ENCODE measurements around the gene NEK6. TPM values are rescaled to one million over a fixed set of nuclear protein-coding genes. Genes with fewer than 3 reads are reported as not detected.

The NEK6 gene
- total RNA-seq, 1 experiment from 2014 or later = 21.1 TPM

DNA sequence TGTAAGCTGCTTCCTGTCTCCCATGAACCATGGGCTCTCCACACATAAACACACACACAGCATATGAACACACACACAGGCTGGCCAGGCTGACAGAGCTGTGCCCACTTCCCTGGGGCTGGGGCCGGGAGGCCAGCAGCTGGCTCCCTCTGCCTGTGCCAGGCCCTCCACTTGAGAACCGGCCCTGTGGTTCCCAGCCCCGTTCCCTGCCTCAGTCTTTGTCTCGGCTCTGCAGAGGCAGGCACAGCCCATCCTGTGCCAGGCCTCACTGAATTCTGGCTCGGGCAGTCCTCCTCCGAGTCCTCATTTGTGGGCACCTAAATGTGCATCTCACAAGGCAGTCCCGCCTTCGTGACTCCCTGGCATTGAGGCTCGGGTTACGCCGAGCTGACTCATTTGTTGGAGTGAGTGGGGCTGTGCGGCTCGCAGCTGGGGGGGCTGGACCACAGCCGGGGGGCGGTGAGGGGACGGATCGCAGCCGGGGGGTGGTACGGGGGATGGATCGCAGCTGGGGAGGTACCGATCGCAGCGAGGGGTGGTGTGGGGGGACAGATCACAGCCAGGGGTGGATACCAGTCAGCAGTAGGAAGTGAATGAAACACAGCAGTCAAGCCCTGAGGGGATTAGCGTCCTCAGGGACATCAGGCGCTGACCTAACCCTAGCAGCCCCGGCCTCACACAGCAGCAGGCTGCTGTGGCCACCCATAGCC is 85.2 kb downstream of the NEK6 start:
- H3K4me2 ChIP-seq (ENCODE audit: low read length) = peak overlapping the region; percentile 70
- peaks cover 4% of the 10 kb centered on the region for H3F3A ChIP-seq (ENCODE audit: low read length, unreplicated experiment)
- peak overlapping the region; percentile 48; the same call in 1 of the 2 replicates for H2AFZ ChIP-seq (ENCODE audit: low read length)
- H3K4me1 ChIP-seq (ENCODE audit: insufficient read depth, low read length) = peaks cover 17% of the 10 kb centered on the region
- ChIA-PET POLR2A (ENCODE audit: unreplicated experiment) (no interaction called here), CTCF (no interaction called here)
- no peaks in the 10 kb centered on the region for H4K20me1 ChIP-seq (ENCODE audit: low read length)
- peak overlapping the region; percentile 79 for H3K27ac ChIP-seq (ENCODE audit: low read length)
- H3K36me3 ChIP-seq (ENCODE audit: low read depth, low read length) = no peaks in the 10 kb centered on the region; the same call in 1 of the 2 replicates
- intact Hi-C loops (cut with micrococcal nuclease) = no loop called here
- H3K27me3 ChIP-seq (ENCODE audit: low read length) = no peaks in the 10 kb centered on the region
- no peaks in the 10 kb centered on the region for H3K79me2 ChIP-seq (ENCODE audit: low read length)
- H3K4me3 ChIP-seq (ENCODE audit: low read length) = peak overlapping the region; percentile 35; the same call in 1 of the 2 replicates
- H3K9me2 ChIP-seq (replicated peaks; ENCODE audit: low read length) = no peaks in the 10 kb centered on the region
- no TSS peak for BruUV-seq (replicated peaks)
- ATAC-seq = peak; percentile 95
- TF ChIP-seq, protein P1, sequence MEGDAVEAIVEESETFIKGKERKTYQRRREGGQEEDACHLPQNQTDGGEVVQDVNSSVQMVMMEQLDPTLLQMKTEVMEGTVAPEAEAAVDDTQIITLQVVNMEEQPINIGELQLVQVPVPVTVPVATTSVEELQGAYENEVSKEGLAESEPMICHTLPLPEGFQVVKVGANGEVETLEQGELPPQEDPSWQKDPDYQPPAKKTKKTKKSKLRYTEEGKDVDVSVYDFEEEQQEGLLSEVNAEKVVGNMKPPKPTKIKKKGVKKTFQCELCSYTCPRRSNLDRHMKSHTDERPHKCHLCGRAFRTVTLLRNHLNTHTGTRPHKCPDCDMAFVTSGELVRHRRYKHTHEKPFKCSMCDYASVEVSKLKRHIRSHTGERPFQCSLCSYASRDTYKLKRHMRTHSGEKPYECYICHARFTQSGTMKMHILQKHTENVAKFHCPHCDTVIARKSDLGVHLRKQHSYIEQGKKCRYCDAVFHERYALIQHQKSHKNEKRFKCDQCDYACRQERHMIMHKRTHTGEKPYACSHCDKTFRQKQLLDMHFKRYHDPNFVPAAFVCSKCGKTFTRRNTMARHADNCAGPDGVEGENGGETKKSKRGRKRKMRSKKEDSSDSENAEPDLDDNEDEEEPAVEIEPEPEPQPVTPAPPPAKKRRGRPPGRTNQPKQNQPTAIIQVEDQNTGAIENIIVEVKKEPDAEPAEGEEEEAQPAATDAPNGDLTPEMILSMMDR (conservative IDR thresholded peaks at IDR 0.05; ENCODE audit: low read depth, low read length) = no peak
- TF ChIP-seq EZH2phosphoT487 (IDR thresholded peaks at IDR 0.05; ENCODE audit: borderline replicate concordance, low read length) = no peak
- no peak for TF ChIP-seq EZH2 (IDR thresholded peaks at IDR 0.05; ENCODE audit: low read length, unreplicated experiment)
- peak; percentile 87 for DNase-seq
- H3K9me3 ChIP-seq (ENCODE audit: low read length) = no peaks in the 10 kb centered on the region
- peak overlapping the region; percentile 50 for H3K9ac ChIP-seq (ENCODE audit: low read length)

DNA sequence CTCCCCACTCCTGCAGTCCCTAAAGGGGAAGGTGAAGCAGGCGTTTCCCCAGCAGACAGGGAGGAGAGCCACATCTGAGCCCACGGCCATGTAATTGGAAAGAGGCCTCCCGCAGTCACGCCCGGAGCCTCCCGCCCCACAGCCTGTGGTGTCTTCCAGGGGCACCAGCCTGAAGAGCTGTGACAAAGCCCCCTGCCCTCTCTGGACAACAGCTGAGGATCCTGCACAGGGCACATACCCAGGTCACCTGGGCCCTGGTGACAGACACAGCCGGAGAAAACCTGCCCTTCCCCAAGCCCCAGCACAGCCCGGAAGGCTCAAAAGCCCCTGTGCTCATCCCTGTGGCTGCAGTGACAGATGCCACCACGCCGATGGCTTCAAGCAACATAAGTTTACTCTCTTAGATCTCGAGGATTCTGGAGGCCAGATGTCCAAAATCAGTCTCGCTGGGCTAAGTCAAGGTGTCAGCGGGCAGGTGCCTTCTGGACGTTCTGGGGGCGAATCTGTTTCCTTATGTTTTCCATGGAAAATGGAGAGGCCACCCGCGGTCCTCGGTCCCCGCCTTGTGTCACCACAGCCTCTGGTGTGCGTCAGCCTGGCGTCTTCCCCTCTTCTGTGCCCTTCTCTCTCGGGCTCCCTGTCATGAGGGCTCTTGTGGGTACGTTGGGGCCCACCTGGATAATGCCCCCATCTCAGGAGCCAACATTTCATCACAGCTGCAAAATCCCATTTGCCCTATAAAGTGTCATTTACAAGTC is 86.0 kb downstream of the NEK6 start:
- Histone ChIP-seq H3K9me3 (ENCODE audit: low read length) (no peaks in the 10 kb centered on the region), H3K9ac (ENCODE audit: low read length) (no peak overlapping the region), H3K9me2 (replicated peaks; ENCODE audit: low read length) (no peaks in the 10 kb centered on the region), H3K4me2 (ENCODE audit: low read length) (peak overlapping the region; percentile 70), H3K4me3 (ENCODE audit: low read length) (no peak overlapping the region), H4K20me1 (ENCODE audit: low read length) (no peaks in the 10 kb centered on the region), H3K4me1 (ENCODE audit: insufficient read depth, low read length) (peaks cover 17% of the 10 kb centered on the region), H3F3A (ENCODE audit: low read length, unreplicated experiment) (peaks cover 4% of the 10 kb centered on the region), H2AFZ (ENCODE audit: low read length) (no peak overlapping the region), H3K27me3 (ENCODE audit: low read length) (no peaks in the 10 kb centered on the region), H3K36me3 (ENCODE audit: low read depth, low read length) (peaks cover 2% of the 10 kb centered on the region; the same call in 1 of the 2 replicates), H3K79me2 (ENCODE audit: low read length) (no peaks in the 10 kb centered on the region), H3K27ac (ENCODE audit: low read length) (no peak overlapping the region)
- TF ChIP-seq, protein P1 (conservative IDR thresholded peaks at IDR 0.05; ENCODE audit: low read depth, low read length) = no peak
- TF ChIP-seq EZH2phosphoT487 (IDR thresholded peaks at IDR 0.05; ENCODE audit: borderline replicate concordance, low read length) = no peak
- no peak for TF ChIP-seq EZH2 (IDR thresholded peaks at IDR 0.05; ENCODE audit: low read length, unreplicated experiment)
- CTCF ChIA-PET = no interaction called here
- ATAC-seq (no peak), DNase-seq (no peak)
- intact Hi-C loops (cut with micrococcal nuclease) = no loop called here
- BruUV-seq (replicated peaks) = no TSS peak
- POLR2A ChIA-PET (ENCODE audit: unreplicated experiment) = no interaction called here
